WTC11 (cell line): ENCODE results near the gene WEE1. TPM values are rescaled to one million over a fixed set of nuclear protein-coding genes. Genes with fewer than 3 reads are reported as not detected.
A peak's percentile ranks its signal among the peaks of the same experiment; 100 is the strongest.

Source experiments
- ATAC-seq: fragments of 200-7000 bp; cut with Tn5 transposase; 2 replicates; pipeline ENCODE4 v1.10.0; 2021; ENCODE audit warnings: mild to moderate bottlenecking, moderate library complexity
- CTCF ChIA-PET: fragments of 300-600 bp; sonication (Branson Sonifier 250); formaldehyde crosslinking; loops from one replicate; lab custom pipeline; 2021; ENCODE audit warnings: antibody characterized with exemption; lab: Charles Lee
- POLR2A ChIA-PET: fragments of 350-600 bp; sonication (Branson Sonifier 250); formaldehyde crosslinking; loops from one replicate; lab custom pipeline; 2021; ENCODE audit warnings: antibody characterized with exemption; lab: Charles Lee
- DNase-seq: peaks from one replicate; pipeline ENCODE4 v3.0.0; 2021; ENCODE audit warnings: low spot score
- H3K27ac Mint-ChIP-seq: 2 replicates; pipeline ENCODE4 v1.8.0; 2021; ENCODE audit warnings: mixed read lengths
- H3K27me3 Mint-ChIP-seq: 2 replicates; pipeline ENCODE4 v1.8.0; 2021; ENCODE audit warnings: low read depth, mild to moderate bottlenecking, moderate library complexity, mixed read lengths
- H3K36me3 Mint-ChIP-seq: 2 replicates; pipeline ENCODE4 v1.8.0; 2021; ENCODE audit warnings: mixed read lengths
- H3K4me1 Mint-ChIP-seq: 2 replicates; pipeline ENCODE4 v1.8.0; 2022; ENCODE audit warnings: mixed read lengths
- H3K4me3 Mint-ChIP-seq: 2 replicates; pipeline ENCODE4 v1.8.0; 2021; ENCODE audit warnings: mild to moderate bottlenecking, moderate library complexity, mixed read lengths
- H3K9me3 Mint-ChIP-seq: 2 replicates; pipeline ENCODE4 v1.8.0; 2021; ENCODE audit warnings: mixed read lengths
- CBFB ChIP-seq: sonication (generic); formaldehyde crosslinking; IDR thresholded peaks from 2 replicates; pipeline ENCODE4 v1.8.1; 2022; ENCODE audit warnings: mild to moderate bottlenecking, low read depth, missing genetic modification reagents
- CREM ChIP-seq: sonication (generic); formaldehyde crosslinking; IDR thresholded peaks from 2 replicates; pipeline ENCODE4 v1.8.1; 2022; ENCODE audit warnings: mild to moderate bottlenecking, missing genetic modification reagents, moderate library complexity
- EMX1 ChIP-seq: fragments of 250-450 bp; sonication (Bioruptor Pico); IDR thresholded peaks from 2 replicates; pipeline ENCODE4 v1.8.0; 2021; ENCODE audit warnings: mild to moderate bottlenecking
- ESRRA ChIP-seq: sonication (generic); formaldehyde crosslinking; IDR thresholded peaks from 2 replicates; pipeline ENCODE4 v1.8.1; 2022; ENCODE audit warnings: mild to moderate bottlenecking, missing genetic modification reagents, borderline replicate concordance
- FOXK1 ChIP-seq: sonication (generic); formaldehyde crosslinking; IDR thresholded peaks from 2 replicates; pipeline ENCODE4 v1.8.0; 2022; ENCODE audit warnings: mild to moderate bottlenecking, moderate library complexity, missing genetic modification reagents
- IRF2 ChIP-seq: sonication (generic); formaldehyde crosslinking; IDR thresholded peaks from 2 replicates; pipeline ENCODE4 v1.8.0; 2022; ENCODE audit warnings: low read depth, missing genetic modification reagents, borderline replicate concordance
- KAT7 ChIP-seq: sonication (generic); formaldehyde crosslinking; IDR thresholded peaks from 2 replicates; pipeline ENCODE4 v1.8.1; 2023; ENCODE audit warnings: missing genetic modification reagents, mild to moderate bottlenecking, borderline replicate concordance
- NFYB ChIP-seq: sonication (generic); formaldehyde crosslinking; conservative IDR thresholded peaks from 2 replicates; pipeline ENCODE4 v1.8.0; 2022; ENCODE audit warnings: low read depth, missing genetic modification reagents
- NR1H2 ChIP-seq: sonication (generic); formaldehyde crosslinking; IDR thresholded peaks from 2 replicates; pipeline ENCODE4 v1.9.0; 2021; ENCODE audit warnings: mild to moderate bottlenecking, moderate library complexity, missing genetic modification reagents
- NR2C2 ChIP-seq: sonication (generic); formaldehyde crosslinking; IDR thresholded peaks from 2 replicates; pipeline ENCODE4 v1.8.0; 2022; ENCODE audit warnings: mild to moderate bottlenecking, missing genetic modification reagents
- NR3C1 ChIP-seq: sonication (generic); formaldehyde crosslinking; conservative IDR thresholded peaks from 2 replicates; pipeline ENCODE4 v1.8.1; 2023; ENCODE audit warnings: low read depth, mild to moderate bottlenecking, missing genetic modification reagents
- OVOL2 ChIP-seq: fragments of 250-450 bp; sonication (Bioruptor Pico); IDR thresholded peaks from 2 replicates; pipeline ENCODE4 v1.9.0; 2021; ENCODE audit warnings: mild to moderate bottlenecking, borderline replicate concordance
- PRRX2 ChIP-seq: fragments of 250-450 bp; sonication (Bioruptor Pico); IDR thresholded peaks from 2 replicates; pipeline ENCODE4 v1.8.0; 2021; ENCODE audit warnings: mild to moderate bottlenecking
- SMAD3 ChIP-seq: sonication (generic); formaldehyde crosslinking; IDR thresholded peaks from 2 replicates; pipeline ENCODE4 v1.8.0; 2022; ENCODE audit warnings: missing genetic modification reagents, mild to moderate bottlenecking, borderline replicate concordance
- TEAD1 ChIP-seq: sonication (generic); formaldehyde crosslinking; IDR thresholded peaks from 2 replicates; pipeline ENCODE4 v1.8.0; 2022; ENCODE audit warnings: mild to moderate bottlenecking, missing genetic modification reagents
- TEAD4 ChIP-seq: sonication (generic); formaldehyde crosslinking; IDR thresholded peaks from 2 replicates; pipeline ENCODE4 v1.8.0; 2022; ENCODE audit warnings: mild to moderate bottlenecking, missing genetic modification reagents
- ZNF121 ChIP-seq: sonication (generic); formaldehyde crosslinking; IDR thresholded peaks from 2 replicates; pipeline ENCODE4 v1.8.0; 2023; ENCODE audit warnings: missing genetic modification reagents
- ZNF232 ChIP-seq: sonication (generic); formaldehyde crosslinking; IDR thresholded peaks from 2 replicates; pipeline ENCODE4 v1.8.0; 2022; ENCODE audit warnings: mild to moderate bottlenecking, missing genetic modification reagents
- ZNF416 ChIP-seq: fragments of 250-450 bp; sonication (Bioruptor Pico); IDR thresholded peaks from 2 replicates; pipeline ENCODE4 v1.9.0; 2021; ENCODE audit warnings: mild to moderate bottlenecking, inconsistent platforms
- ZNF423 ChIP-seq: fragments of 250-450 bp; sonication (Bioruptor Pico); IDR thresholded peaks from 2 replicates; pipeline ENCODE4 v2.1.2; 2022; ENCODE audit warnings: mild to moderate bottlenecking, moderate library complexity
- ZNF671 ChIP-seq: fragments of 250-450 bp; sonication (Bioruptor Pico); IDR thresholded peaks from 2 replicates; pipeline ENCODE4 v1.8.0; 2021; ENCODE audit warnings: mild to moderate bottlenecking
- total RNA-seq: library from RNA; stranded (reverse); gene quantifications from 3 replicates; pipeline ENCODE4 v1.2.3, GENCODE V29; 2021
- TF ChIP-seq, protein P1 (sequence below): sonication (generic); formaldehyde crosslinking; IDR thresholded peaks from 2 replicates; pipeline ENCODE4 v1.8.1; 2022; ENCODE audit warnings: low read depth, missing genetic modification reagents, borderline replicate concordance
- TF ChIP-seq, protein P2 (sequence below): sonication (generic); formaldehyde crosslinking; IDR thresholded peaks from 2 replicates; pipeline ENCODE4 v1.8.0; 2022; ENCODE audit warnings: mild to moderate bottlenecking, missing genetic modification reagents
- TF ChIP-seq, protein P3 (sequence below): sonication (generic); formaldehyde crosslinking; conservative IDR thresholded peaks from 2 replicates; pipeline ENCODE4 v1.8.1; 2022; ENCODE audit warnings: mild to moderate bottlenecking, missing genetic modification reagents
- TF ChIP-seq, protein P4 (sequence below): fragments of 250-450 bp; sonication (Bioruptor Pico); IDR thresholded peaks from 2 replicates; pipeline ENCODE4 v1.8.0; 2021; ENCODE audit warnings: mild to moderate bottlenecking
- TF ChIP-seq, protein P5 (sequence below): sonication (generic); formaldehyde crosslinking; IDR thresholded peaks from 2 replicates; pipeline ENCODE4 v1.8.1; 2023; ENCODE audit warnings: mild to moderate bottlenecking, missing genetic modification reagents
- TF ChIP-seq, protein P6 (sequence below): fragments of 250-450 bp; sonication (Bioruptor Pico); IDR thresholded peaks from 2 replicates; pipeline ENCODE4 v2.1.2; 2022; ENCODE audit warnings: mild to moderate bottlenecking, moderate library complexity
- TF ChIP-seq, protein P7 (sequence below): sonication (generic); formaldehyde crosslinking; IDR thresholded peaks from 2 replicates; pipeline ENCODE4 v1.8.1; 2023; ENCODE audit warnings: mild to moderate bottlenecking, moderate library complexity, missing genetic modification reagents

Gene WEE1
- total RNA-seq, 1 experiment from 2014 or later = 109 TPM

DNA sequence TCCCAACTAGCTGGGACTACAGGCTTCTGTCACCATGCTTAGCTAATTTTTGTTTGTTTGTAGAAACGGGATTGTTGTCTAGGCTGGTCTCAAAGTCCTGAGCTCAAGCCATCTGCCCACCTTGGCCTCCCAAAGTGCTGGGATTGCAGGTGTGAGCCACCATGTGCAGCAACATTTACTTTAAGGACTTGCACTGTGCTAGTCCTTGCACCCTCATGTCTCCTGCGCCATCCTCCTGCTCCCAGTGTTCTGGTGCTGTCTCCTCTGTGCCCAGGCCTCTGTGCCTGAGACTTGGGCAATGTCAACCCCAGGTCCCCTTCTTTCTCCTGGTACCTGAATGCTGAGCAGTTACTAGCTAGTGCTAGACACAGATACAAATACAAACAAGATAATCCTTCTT, 26.7 kb downstream of the WEE1 start:
- ChIA-PET POLR2A (interaction anchor here (0.9 to 1.6 kb wide), 2 partner anchors 27 to 76 kb away, joined by 3 to 11 read pairs; partner anchors contain the start of gene WEE1), CTCF (interaction anchor here (2.2 kb wide), 2 partner anchors 13 to 148 kb away, joined by 21 to 32 read pairs; no protein-coding TSS in a partner anchor)
- no peak for DNase-seq
- no peaks in the 10 kb centered on the region for H3K9me3 Mint-ChIP-seq
- H3K36me3 Mint-ChIP-seq = no peaks in the 10 kb centered on the region
- peaks cover 30% of the 10 kb centered on the region for H3K4me1 Mint-ChIP-seq
- no peaks in the 10 kb centered on the region for H3K27me3 Mint-ChIP-seq
- ATAC-seq = no peak
- no peak overlapping the region for H3K4me3 Mint-ChIP-seq
- TF ChIP-seq IRF2 (CRISPR knock-in tag) (no peak), ZNF416 (CRISPR knock-in tag) (no peak), EMX1 (CRISPR knock-in tag) (no peak), ESRRA (CRISPR knock-in tag) (no peak), FOXK1 (CRISPR knock-in tag) (no peak), CBFB (CRISPR knock-in tag) (no peak), TEAD4 (no peak), OVOL2 (CRISPR knock-in tag) (no peak), TEAD1 (CRISPR knock-in tag) (no peak), SMAD3 (CRISPR knock-in tag) (no peak), ZNF232 (no peak), NR1H2 (CRISPR knock-in tag) (no peak), PRRX2 (no peak), ZNF121 (CRISPR knock-in tag) (no peak), NFYB (CRISPR knock-in tag) (no peak), NR2C2 (no peak), ZNF671 (CRISPR knock-in tag) (no peak)
- TF ChIP-seq, protein P1, sequence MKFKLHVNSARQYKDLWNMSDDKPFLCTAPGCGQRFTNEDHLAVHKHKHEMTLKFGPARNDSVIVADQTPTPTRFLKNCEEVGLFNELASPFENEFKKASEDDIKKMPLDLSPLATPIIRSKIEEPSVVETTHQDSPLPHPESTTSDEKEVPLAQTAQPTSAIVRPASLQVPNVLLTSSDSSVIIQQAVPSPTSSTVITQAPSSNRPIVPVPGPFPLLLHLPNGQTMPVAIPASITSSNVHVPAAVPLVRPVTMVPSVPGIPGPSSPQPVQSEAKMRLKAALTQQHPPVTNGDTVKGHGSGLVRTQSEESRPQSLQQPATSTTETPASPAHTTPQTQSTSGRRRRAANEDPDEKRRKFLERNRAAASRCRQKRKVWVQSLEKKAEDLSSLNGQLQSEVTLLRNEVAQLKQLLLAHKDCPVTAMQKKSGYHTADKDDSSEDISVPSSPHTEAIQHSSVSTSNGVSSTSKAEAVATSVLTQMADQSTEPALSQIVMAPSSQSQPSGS = no peak
- TF ChIP-seq, protein P2, sequence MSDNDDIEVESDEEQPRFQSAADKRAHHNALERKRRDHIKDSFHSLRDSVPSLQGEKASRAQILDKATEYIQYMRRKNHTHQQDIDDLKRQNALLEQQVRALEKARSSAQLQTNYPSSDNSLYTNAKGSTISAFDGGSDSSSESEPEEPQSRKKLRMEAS = no peak
- H3K27ac Mint-ChIP-seq = peak overlapping the region; percentile 90

DNA sequence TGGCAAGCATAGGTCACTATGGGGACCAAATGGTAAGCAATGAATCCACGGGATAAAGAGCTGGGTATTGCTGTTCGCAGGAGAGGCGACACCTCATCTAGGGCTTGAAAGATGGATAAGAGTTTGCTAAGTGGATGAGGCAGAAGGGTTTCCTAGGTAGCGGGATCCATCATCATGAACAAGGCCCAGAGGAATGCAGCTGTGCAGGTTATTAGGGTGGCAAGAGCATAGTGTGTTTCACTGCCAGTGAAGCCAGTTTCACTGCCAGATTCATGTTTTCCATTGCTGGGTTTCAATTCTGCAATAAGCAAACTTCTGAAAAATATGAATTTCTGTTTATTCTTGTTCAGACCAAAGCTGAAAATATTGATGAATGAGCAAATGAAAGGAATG, 27.2 kb downstream of the WEE1 start:
- Mint-ChIP-seq H3K27ac (peak overlapping the region; percentile 90; the same call in 1 of the 2 replicates), H3K4me3 (no peak overlapping the region), H3K9me3 (no peaks in the 10 kb centered on the region), H3K27me3 (no peaks in the 10 kb centered on the region), H3K36me3 (no peaks in the 10 kb centered on the region), H3K4me1 (peaks cover 25% of the 10 kb centered on the region)
- POLR2A ChIA-PET = interaction anchor here (0.6 to 1.6 kb wide), 7 partner anchors 17 to 146 kb away, joined by 3 to 11 read pairs (median 5); partner anchors contain the start of genes WEE1 and ZNF143
- no peak for ATAC-seq
- no peak for DNase-seq
- CTCF ChIA-PET = interaction anchor here (1.0 to 2.2 kb wide), 7 partner anchors 13 to 707 kb away, joined by 3 to 32 read pairs (median 15); no protein-coding TSS in a partner anchor
- TF ChIP-seq, protein P3, sequence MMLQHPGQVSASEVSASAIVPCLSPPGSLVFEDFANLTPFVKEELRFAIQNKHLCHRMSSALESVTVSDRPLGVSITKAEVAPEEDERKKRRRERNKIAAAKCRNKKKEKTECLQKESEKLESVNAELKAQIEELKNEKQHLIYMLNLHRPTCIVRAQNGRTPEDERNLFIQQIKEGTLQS (CRISPR knock-in tag) = no peak
- TF ChIP-seq NFYB (CRISPR knock-in tag) (no peak), ZNF423 (CRISPR knock-in tag) (no peak), ZNF671 (CRISPR knock-in tag) (no peak), SMAD3 (CRISPR knock-in tag) (no peak), NR3C1 (CRISPR knock-in tag) (no peak), CREM (CRISPR knock-in tag) (no peak), PRRX2 (no peak), KAT7 (CRISPR knock-in tag) (no peak)
- TF ChIP-seq, protein P4, sequence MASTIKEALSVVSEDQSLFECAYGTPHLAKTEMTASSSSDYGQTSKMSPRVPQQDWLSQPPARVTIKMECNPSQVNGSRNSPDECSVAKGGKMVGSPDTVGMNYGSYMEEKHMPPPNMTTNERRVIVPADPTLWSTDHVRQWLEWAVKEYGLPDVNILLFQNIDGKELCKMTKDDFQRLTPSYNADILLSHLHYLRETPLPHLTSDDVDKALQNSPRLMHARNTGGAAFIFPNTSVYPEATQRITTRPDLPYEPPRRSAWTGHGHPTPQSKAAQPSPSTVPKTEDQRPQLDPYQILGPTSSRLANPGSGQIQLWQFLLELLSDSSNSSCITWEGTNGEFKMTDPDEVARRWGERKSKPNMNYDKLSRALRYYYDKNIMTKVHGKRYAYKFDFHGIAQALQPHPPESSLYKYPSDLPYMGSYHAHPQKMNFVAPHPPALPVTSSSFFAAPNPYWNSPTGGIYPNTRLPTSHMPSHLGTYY (CRISPR knock-in tag) = no peak
- TF ChIP-seq, protein P1 = no peak
- TF ChIP-seq, protein P5, sequence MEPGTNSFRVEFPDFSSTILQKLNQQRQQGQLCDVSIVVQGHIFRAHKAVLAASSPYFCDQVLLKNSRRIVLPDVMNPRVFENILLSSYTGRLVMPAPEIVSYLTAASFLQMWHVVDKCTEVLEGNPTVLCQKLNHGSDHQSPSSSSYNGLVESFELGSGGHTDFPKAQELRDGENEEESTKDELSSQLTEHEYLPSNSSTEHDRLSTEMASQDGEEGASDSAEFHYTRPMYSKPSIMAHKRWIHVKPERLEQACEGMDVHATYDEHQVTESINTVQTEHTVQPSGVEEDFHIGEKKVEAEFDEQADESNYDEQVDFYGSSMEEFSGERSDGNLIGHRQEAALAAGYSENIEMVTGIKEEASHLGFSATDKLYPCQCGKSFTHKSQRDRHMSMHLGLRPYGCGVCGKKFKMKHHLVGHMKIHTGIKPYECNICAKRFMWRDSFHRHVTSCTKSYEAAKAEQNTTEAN (CRISPR knock-in tag) = no peak
- TF ChIP-seq, protein P6, sequence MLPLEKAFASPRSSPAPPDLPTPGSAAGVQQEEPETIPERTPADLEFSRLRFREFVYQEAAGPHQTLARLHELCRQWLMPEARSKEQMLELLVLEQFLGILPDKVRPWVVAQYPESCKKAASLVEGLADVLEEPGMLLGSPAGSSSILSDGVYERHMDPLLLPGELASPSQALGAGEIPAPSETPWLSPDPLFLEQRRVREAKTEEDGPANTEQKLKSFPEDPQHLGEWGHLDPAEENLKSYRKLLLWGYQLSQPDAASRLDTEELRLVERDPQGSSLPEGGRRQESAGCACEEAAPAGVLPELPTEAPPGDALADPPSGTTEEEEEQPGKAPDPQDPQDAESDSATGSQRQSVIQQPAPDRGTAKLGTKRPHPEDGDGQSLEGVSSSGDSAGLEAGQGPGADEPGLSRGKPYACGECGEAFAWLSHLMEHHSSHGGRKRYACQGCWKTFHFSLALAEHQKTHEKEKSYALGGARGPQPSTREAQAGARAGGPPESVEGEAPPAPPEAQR = no peak
- TF ChIP-seq, protein P7, sequence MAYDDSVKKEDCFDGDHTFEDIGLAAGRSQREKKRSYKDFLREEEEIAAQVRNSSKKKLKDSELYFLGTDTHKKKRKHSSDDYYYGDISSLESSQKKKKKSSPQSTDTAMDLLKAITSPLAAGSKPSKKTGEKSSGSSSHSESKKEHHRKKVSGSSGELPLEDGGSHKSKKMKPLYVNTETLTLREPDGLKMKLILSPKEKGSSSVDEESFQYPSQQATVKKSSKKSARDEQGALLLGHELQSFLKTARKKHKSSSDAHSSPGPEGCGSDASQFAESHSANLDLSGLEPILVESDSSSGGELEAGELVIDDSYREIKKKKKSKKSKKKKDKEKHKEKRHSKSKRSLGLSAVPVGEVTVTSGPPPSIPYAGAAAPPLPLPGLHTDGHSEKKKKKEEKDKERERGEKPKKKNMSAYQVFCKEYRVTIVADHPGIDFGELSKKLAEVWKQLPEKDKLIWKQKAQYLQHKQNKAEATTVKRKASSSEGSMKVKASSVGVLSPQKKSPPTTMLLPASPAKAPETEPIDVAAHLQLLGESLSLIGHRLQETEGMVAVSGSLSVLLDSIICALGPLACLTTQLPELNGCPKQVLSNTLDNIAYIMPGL = no peak
